Esophagus squamous epithelium (tissue), 4 donors: ENCODE data around the gene CTSD.

Experiments
- CTCF ChIP-seq, 6 experiments: fragments of 450-650 bp in 4 of 6; fragments of 200-600 bp in 2 of 6; sonication (generic) in 2 of 6; IDR thresholded peaks; one replicate each; pipeline ENCODE4 v1.5.1; 2016 to 2019; ENCODE audit warnings: antibody characterized with exemption in 6 of 6, mild to moderate bottlenecking in 4 of 6, moderate library complexity in 4 of 6
- POLR2A ChIP-seq, 4 donors: fragments of 450-650 bp; IDR thresholded peaks; one replicate each; pipeline ENCODE4 v1.6.1; 2017; ENCODE audit warnings: antibody characterized with exemption in 4 of 4, mild to moderate bottlenecking in 4 of 4, moderate library complexity in 3 of 4

- TF ChIP-seq CTCF (IDR thresholded peaks at IDR 0.05) = no peak
- TF ChIP-seq POLR2A (IDR thresholded peaks at IDR 0.05) = peak in 2 of 4 donors; percentile 47 to 87
Measured at GRCh38 chr11:1763796-1764661, at the start of gene CTSD.
